HCT116 (cell line): ENCODE measurements around the gene HNF4A. TPM values are rescaled to one million over a fixed set of nuclear protein-coding genes. Genes with fewer than 3 reads are reported as not detected.

Experiments used
- ATAC-seq: fragments of 200-7000 bp; cut with Tn5 transposase; 2 replicates; pipeline ENCODE4 v1.9.1; 2020; ENCODE audit warnings: mild to moderate bottlenecking, moderate library complexity
- BruUV-seq: library from RNA; stranded (reverse); fragments of 400-500 nt; replicated peaks from 2 replicates; lab custom pipeline; 2021; lab: Mats Ljungman, UMichigan
- CTCF ChIA-PET: fragments of 300-600 bp; sonication (Branson Sonifier 250); formaldehyde crosslinking; loops from one replicate; lab custom pipeline; 2021; ENCODE audit warnings: antibody characterized with exemption; lab: Charles Lee
- POLR2A ChIA-PET: fragments of 300-600, 350-600 bp; sonication (Branson Sonifier 250); formaldehyde crosslinking; loops from one replicate; lab custom pipeline; 2021; ENCODE audit warnings: antibody characterized with exemption; lab: Charles Lee
- RAD21 ChIA-PET, 2 experiments: fragments of 300-600 bp; sonication (Branson Sonifier 250); formaldehyde crosslinking; loops; one replicate each; lab custom pipeline; 2023; ENCODE audit warnings: low total read pairs in 2 of 2; ENCODE audit not compliant: uncharacterized antibody in 2 of 2, unreplicated experiment in 2 of 2, low non-redundant PET in 1 of 2; lab: Charles Lee
- DNase-seq: peaks from one replicate; pipeline ENCODE4 v3.0.0-alpha.2; 2010; ENCODE audit warnings: low read depth, low spot score
- H2AFZ ChIP-seq: fragments of 200-600 bp; shearing (Covaris generic), sonication (generic); 2 replicates; pipeline ENCODE4 v1.6.1; 2017; ENCODE audit warnings: low read depth, mixed run types, mixed read lengths, antibody characterized with exemption, low read length; ENCODE audit not compliant: poor library complexity, severe bottlenecking
- H3K27ac ChIP-seq: 2 replicates; pipeline ENCODE4 v1.5.1; 2012; ENCODE audit warnings: low read depth, low read length
- H3K27me3 ChIP-seq: fragments of 200-600 bp; sonication (generic); 2 replicates; pipeline ENCODE4 v1.6.1; 2016; ENCODE audit warnings: mixed run types, low read length, mixed read lengths; ENCODE audit not compliant: insufficient read depth
- H3K36me3 ChIP-seq, 2 experiments: fragments of 200-500 bp in 1 of 2; fragments of 200-600 bp in 1 of 2; sonication (Bioruptor generic) in 1 of 2; sonication (generic) in 1 of 2; 2 replicates each; pipeline versions ENCODE4 v1.5.1 to v1.6.1; 2014 to 2016; ENCODE audit warnings: low read length in 2 of 2, inconsistent platforms in 1 of 2, mixed read lengths in 1 of 2, mixed run types in 1 of 2; ENCODE audit not compliant: insufficient read depth in 2 of 2, control insufficient read depth in 1 of 2
- H3K4me1 ChIP-seq, 2 experiments: fragments of 200-600 bp in 1 of 2; sonication (generic) in 1 of 2; 2 replicates each; pipeline versions ENCODE4 v1.5.1 to v1.6.1; 2012 to 2017; ENCODE audit warnings: low read length in 2 of 2, inconsistent platforms in 1 of 2, mild to moderate bottlenecking in 1 of 2, mixed read lengths in 1 of 2, mixed run types in 1 of 2, moderate library complexity in 1 of 2; ENCODE audit not compliant: insufficient read depth in 2 of 2, control insufficient read depth in 1 of 2
- H3K4me2 ChIP-seq: fragments of 200-600 bp; sonication (generic); 2 replicates; pipeline ENCODE4 v1.6.1; 2017; ENCODE audit warnings: mixed run types, low read length, mixed read lengths
- H3K4me3 ChIP-seq, 2 experiments: fragments of 200-600 bp in 1 of 2; sonication (generic) in 1 of 2; replicated peaks in 1 of 2; 2 replicates each; pipeline ENCODE4 v1.5.1; 2011 to 2016; ENCODE audit warnings: low read length in 2 of 2, control low read depth in 1 of 2, low read depth in 1 of 2, mild to moderate bottlenecking in 1 of 2, mixed read lengths in 1 of 2, mixed run types in 1 of 2
- H3K79me2 ChIP-seq: fragments of 200-600 bp; sonication (generic); 2 replicates; pipeline ENCODE4 v1.6.1; 2017; ENCODE audit warnings: mild to moderate bottlenecking, mixed run types, low read length, moderate library complexity, mixed read lengths; ENCODE audit not compliant: insufficient read depth
- H3K9ac ChIP-seq: fragments of 200-600 bp; sonication (generic); 2 replicates; pipeline ENCODE4 v1.6.1; 2016; ENCODE audit warnings: low read length, mixed read lengths
- H3K9me2 ChIP-seq: fragments of 200-600 bp; sonication (generic), shearing (Covaris generic); 2 replicates; pipeline ENCODE4 v1.6.1; 2017; ENCODE audit warnings: mixed run types, mild to moderate bottlenecking, moderate library complexity; ENCODE audit not compliant: insufficient read depth
- H3K9me3 ChIP-seq, 2 experiments: fragments of 200-500 bp in 1 of 2; fragments of 200-600 bp in 1 of 2; sonication (Bioruptor generic) in 1 of 2; sonication (generic) in 1 of 2; 2 replicates each; pipeline ENCODE4 v1.6.1; 2014 to 2017; ENCODE audit warnings: low read length in 2 of 2, mixed read lengths in 2 of 2, inconsistent platforms in 1 of 2, low read depth in 1 of 2, mild to moderate bottlenecking in 1 of 2, mixed run types in 1 of 2, moderate library complexity in 1 of 2; ENCODE audit not compliant: control insufficient read depth in 1 of 2, insufficient read depth in 1 of 2
- H4K20me1 ChIP-seq: fragments of 200-600 bp; sonication (generic), shearing (Covaris generic); 2 replicates; pipeline ENCODE4 v1.6.1; 2017; ENCODE audit warnings: mixed run types, mild to moderate bottlenecking, moderate library complexity; ENCODE audit not compliant: insufficient read depth
- ATF3 ChIP-seq: IDR thresholded peaks from 2 replicates; pipeline ENCODE4 v1.6.1; 2012
- CBX3 ChIP-seq: IDR thresholded peaks from 2 replicates; pipeline ENCODE4 v1.6.1; 2012; ENCODE audit warnings: low read depth
- CEBPB ChIP-seq: IDR thresholded peaks from 2 replicates; pipeline ENCODE4 v1.6.1; 2012; ENCODE audit warnings: low read depth
- CTCF ChIP-seq, 3 experiments: fragments of 200-600 bp in 1 of 3; sonication (generic) in 1 of 3; IDR thresholded peaks in 2 of 3; conservative IDR thresholded peaks in 1 of 3; 2 replicates each; pipeline ENCODE4 v1.5.1; 2012 to 2017; ENCODE audit warnings: low read depth in 2 of 3, low read length in 2 of 3, antibody characterized with exemption in 1 of 3, borderline replicate concordance in 1 of 3, control low read depth in 1 of 3, mild to moderate bottlenecking in 1 of 3, mixed read lengths in 1 of 3, mixed run types in 1 of 3, moderate library complexity in 1 of 3; ENCODE audit not compliant: insufficient read depth in 1 of 3
- EGR1 ChIP-seq: IDR thresholded peaks from 2 replicates; pipeline ENCODE4 v1.6.1; 2012; ENCODE audit warnings: low read depth
- ELF1 ChIP-seq: IDR thresholded peaks from 2 replicates; pipeline ENCODE4 v1.6.1; 2012; ENCODE audit warnings: low read depth, borderline replicate concordance
- EZH2 ChIP-seq: fragments of 200-600 bp; sonication (generic); IDR thresholded peaks from 2 replicates; pipeline ENCODE4 v1.6.1; 2017; ENCODE audit warnings: antibody characterized with exemption, mixed run types
- EZH2phosphoT487 ChIP-seq: fragments of 200-600 bp; IDR thresholded peaks from 2 replicates; pipeline ENCODE4 v1.6.1; 2018; ENCODE audit warnings: antibody characterized with exemption, borderline replicate concordance
- FOSL1 ChIP-seq: IDR thresholded peaks from 2 replicates; pipeline ENCODE4 v1.6.1; 2012; ENCODE audit warnings: low read depth
- JUND ChIP-seq: IDR thresholded peaks from 2 replicates; pipeline ENCODE4 v1.6.1; 2012
- POLR2A ChIP-seq: IDR thresholded peaks from 2 replicates; pipeline ENCODE4 v1.7.0; 2011; ENCODE audit warnings: borderline replicate concordance; ENCODE audit not compliant: insufficient read depth, insufficient read length; ENCODE audit errors: extremely low read depth
- POLR2AphosphoS5 ChIP-seq: IDR thresholded peaks from 2 replicates; pipeline ENCODE4 v1.6.1; 2011; ENCODE audit warnings: mild to moderate bottlenecking, low read depth, low read length, moderate library complexity
- SIN3A ChIP-seq: IDR thresholded peaks from 2 replicates; pipeline ENCODE4 v1.6.1; 2012; ENCODE audit warnings: low read depth
- SP1 ChIP-seq: IDR thresholded peaks from 2 replicates; pipeline ENCODE4 v1.6.1; 2012; ENCODE audit warnings: low read depth
- SRF ChIP-seq: IDR thresholded peaks from 2 replicates; pipeline ENCODE4 v1.6.1; 2012; ENCODE audit warnings: low read depth
- TCF7L2 ChIP-seq: IDR thresholded peaks from 2 replicates; pipeline ENCODE4 v1.7.0; 2011; ENCODE audit warnings: borderline replicate concordance, inconsistent platforms; ENCODE audit not compliant: insufficient read depth, insufficient read length; ENCODE audit errors: extremely low read depth
- YY1 ChIP-seq: IDR thresholded peaks from 2 replicates; pipeline ENCODE4 v1.6.1; 2011; ENCODE audit warnings: low read length, low read depth, moderate library complexity, mild to moderate bottlenecking; ENCODE audit not compliant: insufficient replicate concordance; ENCODE audit errors: extremely low read depth
- ZFX ChIP-seq: fragments of 450-650 bp; IDR thresholded peaks from 2 replicates; pipeline ENCODE4 v1.6.1; 2017
- ZNF274 ChIP-seq: fragments of 200-500 bp; sonication (Bioruptor generic); IDR thresholded peaks from 2 replicates; pipeline ENCODE4 v1.6.1; 2014; ENCODE audit warnings: mild to moderate bottlenecking, low read depth, low read length, inconsistent platforms
- intact Hi-C: fragments of 100-400 bp; cut with micrococcal nuclease; formaldehyde crosslinking; loops from 2 replicates; pipeline ENCODE4 v1.10.0; 2022
- total RNA-seq: library from RNA; stranded (reverse); gene quantifications from one replicate; pipeline ENCODE4 v1.2.1, GENCODE V29; 2021; ENCODE audit not compliant: unreplicated experiment
- TF ChIP-seq, protein P1 (sequence below): IDR thresholded peaks from 2 replicates; pipeline ENCODE4 v1.6.1; 2011; ENCODE audit warnings: mild to moderate bottlenecking, low read length, moderate library complexity; ENCODE audit not compliant: insufficient replicate concordance; ENCODE audit errors: extremely low read depth

The HNF4A gene
- total RNA-seq, 1 experiment from 2014 or later = 7.4 TPM

GRCh38 chr20:44406572-44407137 is 51.2 kb downstream of the HNF4A start:
- intact Hi-C loops = no loop called here
- ATAC-seq (peak; percentile 31), DNase-seq (no peak)
- POLR2A ChIA-PET = interaction anchor here (0.8 to 1.5 kb wide), 2 partner anchors 9 to 13 kb away, joined by 4 to 5 read pairs; no protein-coding TSS in a partner anchor
- Histone ChIP-seq H3K27ac (peak overlapping the region; percentile 48), H3K79me2 (no peaks in the 10 kb centered on the region), H3K9me2 (no peaks in the 10 kb centered on the region), H3K27me3 (no peaks in the 10 kb centered on the region), H4K20me1 (no peaks in the 10 kb centered on the region), H3K4me3 (peak overlapping the region; percentile 2 to 27), H3K4me1 (peaks cover 14 to 34% of the 10 kb centered on the region in 2 experiments), H2AFZ (peak overlapping the region; percentile 82), H3K9me3 (no peaks in the 10 kb centered on the region), H3K36me3 (no peaks in the 10 kb centered on the region), H3K4me2 (peak overlapping the region; percentile 78), H3K9ac (peak overlapping the region; percentile 53)
- BruUV-seq = no TSS peak
- RAD21 ChIA-PET = no interaction called here
- CTCF ChIA-PET = no interaction called here
- no peak for TF ChIP-seq ZNF274
- TF ChIP-seq SP1 = no peak
- TF ChIP-seq FOSL1 = no peak
- no peak for TF ChIP-seq POLR2AphosphoS5
- TF ChIP-seq CEBPB = no peak
- TF ChIP-seq CBX3 = no peak
- no peak for TF ChIP-seq ZFX
- TF ChIP-seq EZH2 = no peak
- no peak for TF ChIP-seq EGR1
- no peak for TF ChIP-seq CTCF (IDR thresholded peaks at IDR 0.05 in 2 of 3, conservative IDR thresholded peaks at IDR 0.05 in 1 of 3; ENCODE audit: borderline replicate concordance in 1 of 3, insufficient read depth in 1 of 3, low read depth in 2 of 3, low read length in 2 of 3)
- no peak for TF ChIP-seq YY1
- no peak for TF ChIP-seq JUND
- TF ChIP-seq ATF3 = no peak
- no peak for TF ChIP-seq SRF
- no peak for TF ChIP-seq POLR2A
- no peak for TF ChIP-seq ELF1
- TF ChIP-seq SIN3A = no peak
- TF ChIP-seq, protein P1, sequence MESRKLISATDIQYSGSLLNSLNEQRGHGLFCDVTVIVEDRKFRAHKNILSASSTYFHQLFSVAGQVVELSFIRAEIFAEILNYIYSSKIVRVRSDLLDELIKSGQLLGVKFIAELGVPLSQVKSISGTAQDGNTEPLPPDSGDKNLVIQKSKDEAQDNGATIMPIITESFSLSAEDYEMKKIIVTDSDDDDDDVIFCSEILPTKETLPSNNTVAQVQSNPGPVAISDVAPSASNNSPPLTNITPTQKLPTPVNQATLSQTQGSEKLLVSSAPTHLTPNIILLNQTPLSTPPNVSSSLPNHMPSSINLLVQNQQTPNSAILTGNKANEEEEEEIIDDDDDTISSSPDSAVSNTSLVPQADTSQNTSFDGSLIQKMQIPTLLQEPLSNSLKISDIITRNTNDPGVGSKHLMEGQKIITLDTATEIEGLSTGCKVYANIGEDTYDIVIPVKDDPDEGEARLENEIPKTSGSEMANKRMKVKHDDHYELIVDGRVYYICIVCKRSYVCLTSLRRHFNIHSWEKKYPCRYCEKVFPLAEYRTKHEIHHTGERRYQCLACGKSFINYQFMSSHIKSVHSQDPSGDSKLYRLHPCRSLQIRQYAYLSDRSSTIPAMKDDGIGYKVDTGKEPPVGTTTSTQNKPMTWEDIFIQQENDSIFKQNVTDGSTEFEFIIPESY = no peak
- no peak for TF ChIP-seq TCF7L2
- no peak for TF ChIP-seq EZH2phosphoT487
